ENCODE data around the gene YIF1B.

DNA sequence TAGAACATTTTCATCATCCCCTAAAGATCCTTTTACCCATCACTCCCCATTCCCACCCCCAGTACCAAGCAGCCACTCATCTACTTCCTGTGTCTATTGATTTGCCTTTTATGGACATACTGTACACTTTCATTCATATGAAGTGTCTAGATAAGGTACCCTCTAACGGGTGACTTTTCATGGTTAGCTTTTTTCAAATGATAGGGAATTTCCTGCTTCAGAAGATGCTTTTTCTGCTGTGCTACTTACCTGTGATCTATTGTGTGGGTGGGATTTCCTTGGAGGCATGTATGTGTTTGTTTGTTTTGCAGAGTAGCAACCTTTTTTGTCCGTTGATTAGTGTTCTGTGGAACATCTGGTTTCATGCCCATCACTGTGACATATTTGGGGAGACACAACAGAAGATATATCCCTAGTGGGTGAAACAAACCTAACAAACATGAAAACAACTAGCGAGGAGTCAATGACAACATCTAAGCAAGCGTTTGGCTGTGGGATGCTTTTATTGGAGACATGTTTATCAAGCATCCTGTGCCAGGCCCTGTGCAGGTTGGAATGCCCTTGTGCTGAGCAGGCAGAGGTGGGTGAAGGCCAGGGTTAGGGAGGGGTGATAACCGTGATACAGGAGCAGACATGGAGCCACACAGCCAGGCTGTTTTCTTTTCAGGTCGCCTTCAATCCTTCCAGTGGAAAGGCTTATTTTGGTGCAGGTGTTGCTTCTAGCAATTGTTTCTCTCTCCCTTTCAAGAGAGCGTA, 33.8 kb downstream of the YIF1B start:
- TF ChIP-seq EP300 (IDR thresholded peaks at IDR 0.05; ENCODE audit: low read depth) (no peak), POLR2A (IDR thresholded peaks at IDR 0.05) (no peak)
- TF ChIP-seq, protein P1, sequence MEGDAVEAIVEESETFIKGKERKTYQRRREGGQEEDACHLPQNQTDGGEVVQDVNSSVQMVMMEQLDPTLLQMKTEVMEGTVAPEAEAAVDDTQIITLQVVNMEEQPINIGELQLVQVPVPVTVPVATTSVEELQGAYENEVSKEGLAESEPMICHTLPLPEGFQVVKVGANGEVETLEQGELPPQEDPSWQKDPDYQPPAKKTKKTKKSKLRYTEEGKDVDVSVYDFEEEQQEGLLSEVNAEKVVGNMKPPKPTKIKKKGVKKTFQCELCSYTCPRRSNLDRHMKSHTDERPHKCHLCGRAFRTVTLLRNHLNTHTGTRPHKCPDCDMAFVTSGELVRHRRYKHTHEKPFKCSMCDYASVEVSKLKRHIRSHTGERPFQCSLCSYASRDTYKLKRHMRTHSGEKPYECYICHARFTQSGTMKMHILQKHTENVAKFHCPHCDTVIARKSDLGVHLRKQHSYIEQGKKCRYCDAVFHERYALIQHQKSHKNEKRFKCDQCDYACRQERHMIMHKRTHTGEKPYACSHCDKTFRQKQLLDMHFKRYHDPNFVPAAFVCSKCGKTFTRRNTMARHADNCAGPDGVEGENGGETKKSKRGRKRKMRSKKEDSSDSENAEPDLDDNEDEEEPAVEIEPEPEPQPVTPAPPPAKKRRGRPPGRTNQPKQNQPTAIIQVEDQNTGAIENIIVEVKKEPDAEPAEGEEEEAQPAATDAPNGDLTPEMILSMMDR (IDR thresholded peaks at IDR 0.05): no peak
